ENCODE data around the gene ENPP5.
A peak's percentile ranks its signal among the peaks of the same experiment; 100 is the strongest.
"Not testable (repeated sequence)": the region's sequence is repeated elsewhere in the genome, so short reads cannot be mapped to it uniquely, and the experiment has no call there.

ENPP5 gene

GRCh38 chr6:46174904-46175303 lies 4.1 kb upstream of the ENPP5 start:
- Histone ChIP-seq H3K9ac (ENCODE audit: low read length) (no peak overlapping the region), H3K27me3 (replicated peaks; ENCODE audit: control insufficient read depth, insufficient read depth, low read length) (no peaks in the 10 kb centered on the region)
- DNase-seq (ENCODE audit: low read depth): no peak

GRCh38 chr6:46172176-46172575 lies 1.4 kb upstream of the ENPP5 start:
- no peak overlapping the region for H3K9ac ChIP-seq (ENCODE audit: low read length)
- H3K36me3 ChIP-seq (ENCODE audit: control insufficient read depth, insufficient read depth, low read length, severe bottlenecking): no peaks in the 10 kb centered on the region
- H3K4me1 ChIP-seq (ENCODE audit: control insufficient read depth, insufficient read depth, low read length): peaks cover 7% of the 10 kb centered on the region
- no peaks in the 10 kb centered on the region for H3K9me3 ChIP-seq (ENCODE audit: control insufficient read depth, low read length)
- H3K4me3 ChIP-seq (ENCODE audit: low read length): no peak overlapping the region
- no peaks in the 10 kb centered on the region for H3K27me3 ChIP-seq (replicated peaks; ENCODE audit: control insufficient read depth, insufficient read depth, low read length)
- DNase-seq (ENCODE audit: low read depth): no peak

More at GRCh38 chr6:46174904-46175303, 4.1 kb upstream of the ENPP5 start:
- Histone ChIP-seq H3K4me1 (ENCODE audit: control insufficient read depth, insufficient read depth, low read length) (peaks cover 5% of the 10 kb centered on the region), H3K9me3 (ENCODE audit: control insufficient read depth, low read length) (no peaks in the 10 kb centered on the region), H3K4me3 (ENCODE audit: low read length) (no peak overlapping the region), H3K36me3 (ENCODE audit: control insufficient read depth, insufficient read depth, low read length, severe bottlenecking) (no peaks in the 10 kb centered on the region)

- DNase-seq (ENCODE audit: low read depth): peak; percentile 1
- H3K4me1 ChIP-seq (ENCODE audit: control insufficient read depth, insufficient read depth, low read length): no peaks in the 10 kb centered on the region
- H3K9ac ChIP-seq (ENCODE audit: low read length): no peak overlapping the region
- no peaks in the 10 kb centered on the region for H3K36me3 ChIP-seq (ENCODE audit: control insufficient read depth, insufficient read depth, low read length, severe bottlenecking)
- no peaks in the 10 kb centered on the region for H3K27me3 ChIP-seq (replicated peaks; ENCODE audit: control insufficient read depth, insufficient read depth, low read length)
- no peak overlapping the region for H3K4me3 ChIP-seq (ENCODE audit: low read length)
- peaks cover 4% of the 10 kb centered on the region for H3K9me3 ChIP-seq (ENCODE audit: control insufficient read depth, low read length)
These were observed 10.7 kb downstream of the ENPP5 start for GRCh38 chr6:46160102-46160501.

- no peak overlapping the region for H3K9ac ChIP-seq (ENCODE audit: low read length)
- peaks cover 4% of the 10 kb centered on the region for H3K9me3 ChIP-seq (ENCODE audit: control insufficient read depth, low read length)
These were observed 11.6 kb downstream of the ENPP5 start for GRCh38 chr6:46159229-46159628.

GRCh38 chr6:46156701-46157100 lies 14.1 kb downstream of the ENPP5 start:
- no peak for DNase-seq (ENCODE audit: low read depth)
- H3K9ac ChIP-seq (ENCODE audit: low read length): no peak overlapping the region
- no peaks in the 10 kb centered on the region for H3K27me3 ChIP-seq (replicated peaks; ENCODE audit: control insufficient read depth, insufficient read depth, low read length)
- H3K9me3 ChIP-seq (ENCODE audit: control insufficient read depth, low read length): peaks cover 4% of the 10 kb centered on the region
- no peak overlapping the region for H3K4me3 ChIP-seq (ENCODE audit: low read length)
- H3K36me3 ChIP-seq (ENCODE audit: control insufficient read depth, insufficient read depth, low read length, severe bottlenecking): no peaks in the 10 kb centered on the region
- no peaks in the 10 kb centered on the region for H3K4me1 ChIP-seq (ENCODE audit: control insufficient read depth, insufficient read depth, low read length)

More at GRCh38 chr6:46159229-46159628, 11.6 kb downstream of the ENPP5 start:
- DNase-seq (ENCODE audit: low read depth): no peak
- Histone ChIP-seq H3K4me3 (ENCODE audit: low read length) (no peak overlapping the region), H3K4me1 (ENCODE audit: control insufficient read depth, insufficient read depth, low read length) (no peaks in the 10 kb centered on the region), H3K36me3 (ENCODE audit: control insufficient read depth, insufficient read depth, low read length, severe bottlenecking) (no peaks in the 10 kb centered on the region), H3K27me3 (replicated peaks; ENCODE audit: control insufficient read depth, insufficient read depth, low read length) (no peaks in the 10 kb centered on the region)

- not testable (repeated sequence) for DNase-seq (ENCODE audit: low read depth); H3K4me3 ChIP-seq (ENCODE audit: low read length); H3K36me3 ChIP-seq (ENCODE audit: control insufficient read depth, insufficient read depth, low read length, severe bottlenecking); H3K4me1 ChIP-seq (ENCODE audit: control insufficient read depth, insufficient read depth, low read length); H3K27me3 ChIP-seq (replicated peaks; ENCODE audit: control insufficient read depth, insufficient read depth, low read length); H3K9ac ChIP-seq (ENCODE audit: low read length); H3K9me3 ChIP-seq (ENCODE audit: control insufficient read depth, low read length)
These were observed 21.7 kb downstream of the ENPP5 start for GRCh38 chr6:46149066-46149465.

GRCh38 chr6:46144270-46144669 lies 26.5 kb downstream of the ENPP5 start:
- Histone ChIP-seq H3K27me3 (replicated peaks; ENCODE audit: control insufficient read depth, insufficient read depth, low read length) (no peaks in the 10 kb centered on the region), H3K36me3 (ENCODE audit: control insufficient read depth, insufficient read depth, low read length, severe bottlenecking) (peaks cover 3% of the 10 kb centered on the region), H3K9ac (ENCODE audit: low read length) (no peak overlapping the region), H3K4me1 (ENCODE audit: control insufficient read depth, insufficient read depth, low read length) (no peaks in the 10 kb centered on the region), H3K9me3 (ENCODE audit: control insufficient read depth, low read length) (no peaks in the 10 kb centered on the region), H3K4me3 (ENCODE audit: low read length) (no peak overlapping the region)
- no peak for DNase-seq (ENCODE audit: low read depth)

- H3K4me1 ChIP-seq (ENCODE audit: control insufficient read depth, insufficient read depth, low read length): no peaks in the 10 kb centered on the region
- no peaks in the 10 kb centered on the region for H3K9me3 ChIP-seq (ENCODE audit: control insufficient read depth, low read length)
- no peaks in the 10 kb centered on the region for H3K27me3 ChIP-seq (replicated peaks; ENCODE audit: control insufficient read depth, insufficient read depth, low read length)
- H3K4me3 ChIP-seq (ENCODE audit: low read length): no peak overlapping the region
- DNase-seq (ENCODE audit: low read depth): no peak
- peaks cover 1% of the 10 kb centered on the region for H3K36me3 ChIP-seq (ENCODE audit: control insufficient read depth, insufficient read depth, low read length, severe bottlenecking)
- H3K9ac ChIP-seq (ENCODE audit: low read length): no peak overlapping the region
These were observed 32.5 kb downstream of the ENPP5 start for GRCh38 chr6:46138281-46138680.

GRCh38 chr6:46137387-46137786 lies 33.4 kb downstream of the ENPP5 start:
- Histone ChIP-seq H3K36me3 (ENCODE audit: control insufficient read depth, insufficient read depth, low read length, severe bottlenecking) (no peaks in the 10 kb centered on the region), H3K9ac (ENCODE audit: low read length) (no peak overlapping the region), H3K9me3 (ENCODE audit: control insufficient read depth, low read length) (no peaks in the 10 kb centered on the region), H3K4me1 (ENCODE audit: control insufficient read depth, insufficient read depth, low read length) (no peaks in the 10 kb centered on the region), H3K27me3 (replicated peaks; ENCODE audit: control insufficient read depth, insufficient read depth, low read length) (no peaks in the 10 kb centered on the region), H3K4me3 (ENCODE audit: low read length) (no peak overlapping the region)
- DNase-seq (ENCODE audit: low read depth): no peak

- no peaks in the 10 kb centered on the region for H3K36me3 ChIP-seq (ENCODE audit: control insufficient read depth, insufficient read depth, low read length, severe bottlenecking)
- no peaks in the 10 kb centered on the region for H3K4me1 ChIP-seq (ENCODE audit: control insufficient read depth, insufficient read depth, low read length)
- H3K9ac ChIP-seq (ENCODE audit: low read length): no peak overlapping the region
- H3K27me3 ChIP-seq (replicated peaks; ENCODE audit: control insufficient read depth, insufficient read depth, low read length): no peaks in the 10 kb centered on the region
- no peak for DNase-seq (ENCODE audit: low read depth)
- no peaks in the 10 kb centered on the region for H3K9me3 ChIP-seq (ENCODE audit: control insufficient read depth, low read length)
- H3K4me3 ChIP-seq (ENCODE audit: low read length): no peak overlapping the region
These were observed 33.9 kb downstream of the ENPP5 start for GRCh38 chr6:46136831-46137230.

GRCh38 chr6:46135176-46135575 lies 35.6 kb downstream of the ENPP5 start:
- Histone ChIP-seq H3K27me3 (replicated peaks; ENCODE audit: control insufficient read depth, insufficient read depth, low read length) (no peaks in the 10 kb centered on the region), H3K9me3 (ENCODE audit: control insufficient read depth, low read length) (no peaks in the 10 kb centered on the region), H3K36me3 (ENCODE audit: control insufficient read depth, insufficient read depth, low read length, severe bottlenecking) (no peaks in the 10 kb centered on the region), H3K4me1 (ENCODE audit: control insufficient read depth, insufficient read depth, low read length) (peaks cover 3% of the 10 kb centered on the region), H3K4me3 (ENCODE audit: low read length) (no peak overlapping the region), H3K9ac (ENCODE audit: low read length) (no peak overlapping the region)
- DNase-seq (ENCODE audit: low read depth): no peak

GRCh38 chr6:46134216-46134615 lies 36.6 kb downstream of the ENPP5 start:
- H3K9me3 ChIP-seq (ENCODE audit: control insufficient read depth, low read length): no peaks in the 10 kb centered on the region
- no peaks in the 10 kb centered on the region for H3K27me3 ChIP-seq (replicated peaks; ENCODE audit: control insufficient read depth, insufficient read depth, low read length)
- H3K9ac ChIP-seq (ENCODE audit: low read length): no peak overlapping the region
- H3K36me3 ChIP-seq (ENCODE audit: control insufficient read depth, insufficient read depth, low read length, severe bottlenecking): no peaks in the 10 kb centered on the region
- no peak overlapping the region for H3K4me3 ChIP-seq (ENCODE audit: low read length)
- H3K4me1 ChIP-seq (ENCODE audit: control insufficient read depth, insufficient read depth, low read length): peaks cover 7% of the 10 kb centered on the region
- DNase-seq (ENCODE audit: low read depth): no peak

All from adipocyte (in vitro differentiated cells).